HS-27A (cell line): ENCODE data around the gene SERINC3.
A peak's percentile ranks its signal among the peaks of the same experiment; 100 is the strongest.

Experiments used
- DNase-seq: peaks from one replicate; pipeline ENCODE4 v3.0.0-alpha.2; 2012; ENCODE audit warnings: low read depth, missing footprints

The SERINC3 gene

DNA sequence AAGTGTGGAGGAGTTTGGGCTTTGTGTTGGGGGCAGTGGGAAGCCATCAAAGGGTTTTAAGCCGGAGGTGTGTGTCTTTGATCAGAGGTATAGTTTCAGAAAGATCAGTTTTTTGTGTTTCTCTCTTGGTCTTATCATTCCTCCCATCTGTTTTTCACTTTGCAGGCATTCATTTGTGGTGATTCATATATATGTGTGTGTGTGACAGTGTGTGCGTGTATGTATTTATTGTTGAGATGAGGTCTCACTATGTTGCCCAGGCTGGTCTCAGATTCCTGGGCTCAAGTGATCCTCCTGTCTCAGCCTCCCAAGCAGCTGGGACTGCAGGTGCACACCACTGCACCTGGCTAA is 11.1 kb upstream of the SERINC3 start:
- DNase-seq = no peak

DNA sequence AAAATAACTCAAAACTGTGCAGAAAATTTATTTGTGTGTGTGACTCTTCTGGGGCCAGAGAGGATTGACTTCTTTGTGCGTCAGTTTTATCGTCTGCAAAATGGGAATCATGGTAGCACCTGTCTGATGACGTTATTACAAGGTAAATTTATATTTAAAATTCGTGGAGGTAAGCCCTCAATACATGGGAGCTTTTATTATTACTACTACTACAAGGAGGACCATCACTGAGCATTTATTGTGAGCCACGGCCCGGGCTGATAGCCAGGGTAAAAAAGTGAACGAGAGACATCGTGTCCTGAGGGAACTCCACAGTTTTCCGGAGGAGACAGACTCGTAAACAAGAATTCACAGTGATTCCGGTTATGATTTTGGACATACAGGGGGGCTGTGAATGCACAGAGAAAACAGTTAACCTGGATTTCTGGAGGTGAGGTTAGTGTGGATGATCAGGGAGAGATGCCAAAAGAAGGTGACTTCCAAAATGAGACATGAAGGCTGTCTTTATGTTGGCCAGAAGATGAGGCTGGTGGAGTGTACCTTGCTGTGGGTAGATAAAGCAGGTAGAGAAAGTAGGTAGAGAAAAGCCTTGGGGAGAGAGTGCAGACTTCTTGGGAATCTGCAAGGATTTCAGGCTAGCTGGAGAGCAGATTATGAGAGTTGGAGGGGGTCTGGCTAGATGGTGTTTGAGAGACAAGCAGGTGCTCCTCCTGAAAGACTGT is 10.6 kb upstream of the SERINC3 start:
- DNase-seq = no peak

DNA sequence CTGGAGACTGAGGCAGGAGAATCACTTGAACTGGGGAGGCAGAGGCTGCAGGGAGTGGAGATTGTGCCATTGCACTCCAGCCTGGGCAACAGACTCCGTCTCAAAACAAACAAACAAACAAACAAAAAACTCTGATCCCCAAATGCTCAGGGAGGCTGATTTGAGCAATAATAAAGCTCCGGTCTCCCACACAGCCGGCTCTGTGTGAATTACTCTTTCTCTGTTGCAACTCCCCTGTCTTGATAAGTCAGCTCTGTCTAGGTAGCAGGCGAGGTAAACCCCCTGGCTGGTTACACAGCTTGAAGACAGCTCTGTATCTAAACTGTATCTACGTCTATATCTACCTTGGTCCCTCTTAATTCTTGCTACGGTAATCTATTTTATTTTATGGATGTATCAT is 6.4 kb upstream of the SERINC3 start:
- DNase-seq = no peak

DNA sequence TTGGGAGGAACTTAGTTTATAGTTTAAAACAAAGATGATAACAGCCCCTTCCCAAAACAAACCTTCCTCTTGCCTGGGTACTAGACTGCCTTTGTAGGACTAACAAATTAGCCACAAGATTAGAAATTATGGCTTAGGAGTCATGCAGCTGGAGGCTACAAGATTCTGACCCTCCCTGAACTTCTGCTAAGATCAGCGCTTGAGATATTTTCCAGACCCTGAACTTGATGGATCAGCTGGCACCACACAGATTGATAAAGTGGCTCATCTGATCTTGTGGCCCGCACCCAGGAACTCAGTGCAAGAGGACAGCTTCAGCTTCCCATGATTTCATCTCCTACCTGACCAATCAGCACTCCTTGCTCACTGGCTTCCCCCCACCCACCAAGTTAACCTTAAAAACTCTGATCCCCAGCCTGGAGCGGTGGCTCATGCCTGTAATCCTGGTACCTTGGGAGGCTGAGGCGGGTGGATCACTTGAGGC is 5.9 kb upstream of the SERINC3 start:
- no peak for DNase-seq

DNA sequence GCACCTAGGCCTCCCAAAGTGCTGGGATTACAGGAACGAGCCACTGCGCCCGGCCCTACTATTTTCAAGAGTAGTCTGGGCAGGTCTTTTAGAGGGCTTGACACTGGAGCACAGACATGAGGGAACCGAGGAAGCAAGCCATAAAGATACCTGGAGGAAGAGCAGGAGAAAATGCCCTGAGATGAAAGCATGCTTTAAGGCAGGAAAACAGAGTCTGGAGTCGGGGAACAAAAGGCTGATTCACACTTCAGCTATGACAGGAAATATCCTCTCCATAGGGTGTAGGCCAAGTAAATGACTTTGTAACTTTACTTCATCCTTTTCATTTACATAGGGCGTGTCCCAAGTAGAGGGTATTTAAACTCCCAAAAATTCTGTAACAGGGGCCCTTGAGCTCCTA is 4.3 kb upstream of the SERINC3 start:
- no peak for DNase-seq

DNA sequence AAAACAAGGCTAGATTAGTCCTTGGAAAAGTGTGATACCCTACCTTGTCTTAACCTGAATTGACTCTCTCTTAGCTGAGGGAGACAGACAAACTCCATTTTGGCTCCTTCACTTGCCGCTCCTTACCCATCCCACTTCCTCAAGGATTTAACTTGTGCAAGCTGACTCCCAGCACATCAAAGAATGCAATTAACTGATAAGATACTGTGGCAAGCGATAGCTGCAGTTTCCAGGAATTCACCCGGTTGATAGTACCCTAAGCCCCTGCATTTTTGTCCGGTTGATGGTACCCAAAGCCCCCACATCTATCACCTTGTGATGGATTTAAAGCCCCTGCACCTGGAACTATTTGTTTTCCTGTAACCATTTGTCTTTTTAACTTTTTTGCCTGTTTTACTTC is 1.9 kb upstream of the SERINC3 start:
- no peak for DNase-seq

DNA sequence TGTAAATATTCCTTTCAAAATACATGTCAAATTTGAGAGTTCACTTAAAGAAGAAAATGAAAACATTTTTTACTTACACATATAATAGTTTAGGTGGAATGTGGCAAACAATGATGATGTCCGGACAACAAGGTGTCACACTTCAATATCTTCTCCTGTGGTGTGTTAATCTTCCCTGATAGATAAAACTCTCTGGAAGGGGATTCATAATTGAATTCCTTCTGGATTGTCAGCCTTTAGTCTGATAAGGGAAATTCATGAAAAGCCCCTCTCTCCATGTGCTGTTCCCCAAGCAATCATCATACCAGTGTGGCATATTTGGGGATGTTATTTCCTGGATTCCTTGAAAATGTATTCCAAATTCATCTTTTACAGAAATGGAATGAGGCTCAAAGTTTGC is 971 bp upstream of the SERINC3 start:
- DNase-seq = no peak

DNA sequence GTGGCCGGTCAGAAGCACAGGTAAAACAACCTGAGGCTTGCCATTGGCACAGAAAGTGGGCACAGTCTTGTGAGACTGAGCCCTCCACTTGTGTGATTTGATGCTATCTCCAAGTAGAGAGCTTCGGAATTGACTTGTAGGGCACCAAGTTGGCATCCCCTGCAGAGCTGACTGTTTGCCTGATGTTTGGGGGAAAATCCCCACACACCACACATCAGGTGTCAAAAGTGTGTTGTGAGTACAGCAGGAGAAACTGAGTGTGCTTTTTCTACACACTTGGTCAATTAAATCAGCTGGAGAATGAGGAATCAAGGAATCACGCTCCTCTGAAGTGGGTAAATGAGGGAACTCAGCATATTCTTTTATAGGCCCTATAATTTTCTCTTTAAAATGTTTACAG is 989 bp downstream of the SERINC3 start:
- no peak for DNase-seq

DNA sequence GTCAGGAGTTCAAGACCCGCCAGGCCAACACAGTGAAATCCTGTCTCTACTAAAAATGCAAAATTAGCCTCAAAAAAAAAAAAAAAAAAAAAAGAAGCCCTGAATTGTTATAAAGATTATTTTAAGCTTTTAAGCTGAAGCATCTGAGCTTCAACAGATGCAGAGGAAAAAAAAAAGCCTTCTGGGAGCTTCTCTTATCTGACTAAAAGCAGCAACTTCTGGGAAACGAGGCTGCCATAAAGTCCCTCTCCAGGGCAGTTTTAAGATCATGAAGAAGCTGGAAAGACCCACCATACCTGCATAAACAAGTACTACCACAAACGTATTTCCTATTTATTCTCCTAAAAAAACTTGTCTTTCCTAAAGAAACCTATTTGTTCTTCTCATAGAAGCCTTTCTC is 3.6 kb downstream of the SERINC3 start:
- no peak for DNase-seq

DNA sequence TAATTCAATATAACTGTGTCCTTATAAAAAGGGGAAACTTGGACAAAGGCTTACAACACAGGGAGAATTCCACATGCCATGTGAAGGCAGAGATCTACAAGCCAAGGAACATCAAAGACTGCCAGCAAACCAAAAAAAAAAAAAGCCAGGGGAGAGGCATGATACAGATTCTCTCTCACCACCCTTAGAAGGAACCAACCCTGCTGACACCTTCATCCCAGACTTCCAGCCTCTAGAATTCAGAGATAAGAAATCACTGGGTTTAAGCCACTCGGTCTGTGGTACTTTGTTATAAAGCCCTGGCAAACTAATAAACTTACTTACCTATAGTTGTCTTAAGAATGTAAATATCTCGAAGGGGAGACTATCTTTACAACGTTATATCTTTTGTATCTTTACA is 4.4 kb downstream of the SERINC3 start:
- DNase-seq = no peak

DNA sequence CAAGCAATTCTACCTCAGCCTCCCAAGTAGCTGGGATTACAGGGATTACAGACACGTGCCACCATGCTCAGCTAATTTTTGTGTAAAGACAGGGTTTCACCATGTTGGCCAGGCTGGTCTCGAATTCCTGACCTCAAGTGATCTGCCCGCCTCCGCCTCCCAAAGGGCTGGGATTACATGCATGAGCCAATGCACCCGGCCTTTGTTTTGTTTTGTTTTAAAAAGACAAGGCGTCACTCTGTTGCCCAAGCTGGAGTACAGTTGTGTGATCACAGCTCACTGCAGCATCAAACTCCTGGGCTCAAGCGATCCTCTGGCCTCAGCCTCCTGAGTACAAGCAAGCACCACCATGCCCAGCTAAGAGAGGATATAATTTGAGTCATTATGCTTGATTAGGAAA is 5.4 kb downstream of the SERINC3 start:
- no peak for DNase-seq

DNA sequence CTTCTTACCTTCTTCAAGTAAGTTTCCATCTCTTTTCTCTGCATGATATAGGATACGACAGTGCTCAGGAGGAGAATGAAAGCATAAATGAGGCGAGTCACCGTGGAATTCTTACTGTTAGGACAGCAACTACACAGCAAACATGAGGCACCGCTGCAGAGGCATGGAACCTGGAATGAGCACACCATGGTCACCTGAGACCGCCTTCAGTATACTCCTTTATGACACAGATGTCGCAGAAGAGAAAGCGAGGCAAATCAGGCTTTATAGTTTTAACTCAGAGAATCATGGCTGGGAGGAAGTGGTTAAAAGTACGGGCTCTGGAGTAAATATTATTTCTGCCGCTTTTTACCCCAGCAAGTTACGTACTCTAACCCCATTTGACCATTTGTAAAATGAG is 8.0 kb downstream of the SERINC3 start:
- DNase-seq = no peak

DNA sequence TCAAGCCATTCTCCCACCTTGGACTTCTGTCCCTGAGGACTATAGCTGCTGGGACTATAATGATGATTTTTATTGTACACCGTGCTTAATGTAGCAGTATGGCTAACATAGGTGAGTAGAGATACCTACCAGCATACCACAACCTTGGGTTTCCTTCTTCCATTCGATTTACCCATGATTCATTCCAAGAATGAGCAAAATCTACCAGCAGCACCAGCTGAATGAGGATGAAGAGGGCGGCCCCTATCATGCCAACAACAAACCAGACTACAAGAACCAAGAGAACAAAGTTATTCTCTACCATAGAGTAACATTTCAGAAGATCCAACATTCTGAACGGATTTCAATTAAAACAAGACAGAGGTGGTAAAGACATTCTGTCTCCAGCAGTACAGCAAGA is 12.1 kb downstream of the SERINC3 start:
- DNase-seq = no peak

DNA sequence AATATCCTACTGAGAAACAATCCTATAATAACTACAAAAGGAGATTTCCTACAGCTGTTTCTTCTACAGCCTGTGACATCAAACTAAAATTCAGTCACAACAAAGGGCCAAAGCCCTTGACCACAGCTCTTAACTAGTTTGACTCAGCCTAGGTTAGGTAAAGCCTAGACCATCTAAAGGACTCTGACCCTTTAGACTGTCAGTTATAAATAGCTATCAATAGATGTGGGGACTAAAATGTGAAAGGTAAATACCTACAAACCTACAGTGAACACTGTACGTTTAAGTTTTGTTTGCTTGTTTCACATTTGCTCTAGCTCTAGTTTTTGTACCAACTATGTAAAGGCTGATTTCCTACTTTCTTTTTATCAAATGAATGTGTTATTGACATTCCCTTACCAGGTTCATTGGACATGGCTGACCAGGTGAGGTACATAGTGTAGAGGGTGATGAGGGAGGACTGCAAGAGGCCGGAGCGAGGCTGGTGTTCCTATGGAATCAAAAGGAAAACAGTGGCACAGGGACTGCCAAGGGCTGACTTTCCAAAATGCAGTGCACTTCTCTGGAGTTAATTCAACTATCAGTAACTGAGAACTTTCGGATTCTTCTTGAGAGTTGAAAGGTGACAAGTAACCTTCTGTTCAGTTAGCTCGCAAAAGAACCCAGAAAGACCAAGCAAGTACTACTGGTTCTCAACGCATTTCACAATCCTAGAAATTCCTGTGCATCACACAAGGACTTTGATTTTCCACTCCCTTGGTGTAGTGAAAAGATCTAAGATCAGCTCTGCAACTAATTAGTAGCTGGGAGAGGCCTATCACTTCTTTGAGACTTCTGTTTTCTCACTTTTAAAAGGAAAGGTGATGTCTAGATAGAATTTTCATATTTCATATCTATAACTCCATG is 17.2 kb downstream of the SERINC3 start:
- no peak for DNase-seq

DNA sequence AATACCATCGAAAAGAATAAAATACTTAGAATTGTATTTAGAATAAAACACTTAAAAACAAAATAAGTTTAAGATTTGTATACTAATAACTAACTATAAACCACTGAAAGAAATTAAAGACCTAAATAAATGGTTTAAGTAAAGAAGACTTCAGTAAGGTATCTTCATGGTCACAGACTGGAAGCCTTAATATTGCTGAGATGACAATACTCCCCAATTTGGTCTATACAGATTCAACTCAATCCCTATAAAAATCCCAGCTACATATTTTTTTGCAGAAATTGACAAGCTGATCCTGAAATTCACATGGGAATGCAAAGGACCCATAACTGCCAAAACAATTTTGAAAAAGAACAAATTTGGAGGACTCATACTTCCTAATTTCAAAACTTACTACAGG is 18.9 kb downstream of the SERINC3 start:
- no peak for DNase-seq

DNA sequence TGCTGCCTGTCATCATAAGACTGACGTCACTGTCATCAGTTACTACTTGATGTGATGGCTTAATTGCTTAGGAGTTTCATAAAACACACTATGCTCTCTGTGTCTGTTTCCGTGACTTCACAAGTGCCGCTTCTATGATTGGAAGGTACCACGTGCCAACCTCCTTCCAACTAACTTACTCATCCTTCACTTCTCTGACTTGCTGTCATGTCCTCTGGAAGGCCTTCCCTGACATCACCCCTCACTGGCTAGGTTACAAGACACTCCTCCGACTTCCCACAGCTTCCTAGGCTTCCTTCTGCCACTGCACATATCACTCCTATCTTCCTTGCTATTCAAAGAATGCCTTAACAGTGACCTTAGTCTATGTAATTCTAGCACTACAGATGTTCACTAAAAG is 20.4 kb downstream of the SERINC3 start:
- DNase-seq = no peak

DNA sequence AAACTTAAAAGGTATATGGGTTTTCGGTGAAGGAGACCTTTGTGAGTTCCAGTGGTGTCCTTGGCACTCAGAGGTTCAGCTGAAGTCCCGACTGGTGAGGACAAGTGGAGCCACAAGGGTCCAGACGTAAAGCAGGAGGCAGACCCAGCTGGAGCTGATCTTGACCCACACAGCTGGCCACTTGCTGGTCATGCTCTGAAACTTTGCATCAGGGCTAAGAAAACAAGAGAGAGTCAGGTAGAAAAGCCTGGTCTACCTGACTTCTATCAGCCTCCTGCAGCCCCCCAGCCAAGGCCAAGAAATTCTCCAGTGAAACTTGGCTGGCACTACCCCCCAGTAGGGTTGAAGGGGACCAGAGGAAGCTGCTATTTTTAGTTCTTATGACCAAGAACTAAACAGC is 21.6 kb downstream of the SERINC3 start:
- DNase-seq = no peak

DNA sequence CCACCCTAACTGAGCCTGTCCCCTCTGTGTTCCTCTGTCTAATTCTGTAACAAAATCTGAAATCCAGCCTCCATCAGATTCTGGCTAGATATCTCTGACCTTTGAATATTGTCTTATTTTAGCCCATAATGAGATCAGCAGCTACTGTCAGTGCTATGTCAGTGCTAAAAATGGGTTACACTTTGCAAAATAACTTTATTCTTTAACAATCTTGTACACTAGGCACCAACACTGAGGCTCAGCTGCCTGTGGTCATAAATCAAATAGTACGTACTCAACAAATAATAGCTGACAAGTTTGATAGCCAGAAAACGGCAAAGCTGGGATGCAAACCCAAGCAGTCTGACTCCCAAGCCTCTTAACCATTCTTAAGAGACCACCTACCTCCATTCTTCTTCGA is 24.1 kb downstream of the SERINC3 start:
- DNase-seq = no peak

DNA sequence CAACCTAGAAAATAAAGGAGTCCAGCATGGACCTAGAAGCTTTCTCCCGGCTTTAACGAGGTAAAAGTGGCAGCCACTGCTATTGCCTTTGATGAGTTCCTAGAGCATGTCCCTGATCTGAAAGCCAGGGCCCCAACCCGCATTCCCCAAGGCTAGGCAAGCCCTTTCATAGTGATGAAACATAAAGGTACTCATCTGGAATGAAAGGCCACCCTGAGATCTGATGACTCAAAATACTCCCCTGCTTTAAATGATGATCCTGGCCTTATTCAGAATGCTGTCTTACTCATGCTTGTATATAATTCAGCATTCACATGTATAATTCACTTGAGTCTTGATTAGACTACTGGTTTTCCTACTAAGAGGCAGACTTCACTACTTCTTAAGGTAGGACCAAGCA is 24.9 kb downstream of the SERINC3 start:
- DNase-seq = peak; percentile 65

DNA sequence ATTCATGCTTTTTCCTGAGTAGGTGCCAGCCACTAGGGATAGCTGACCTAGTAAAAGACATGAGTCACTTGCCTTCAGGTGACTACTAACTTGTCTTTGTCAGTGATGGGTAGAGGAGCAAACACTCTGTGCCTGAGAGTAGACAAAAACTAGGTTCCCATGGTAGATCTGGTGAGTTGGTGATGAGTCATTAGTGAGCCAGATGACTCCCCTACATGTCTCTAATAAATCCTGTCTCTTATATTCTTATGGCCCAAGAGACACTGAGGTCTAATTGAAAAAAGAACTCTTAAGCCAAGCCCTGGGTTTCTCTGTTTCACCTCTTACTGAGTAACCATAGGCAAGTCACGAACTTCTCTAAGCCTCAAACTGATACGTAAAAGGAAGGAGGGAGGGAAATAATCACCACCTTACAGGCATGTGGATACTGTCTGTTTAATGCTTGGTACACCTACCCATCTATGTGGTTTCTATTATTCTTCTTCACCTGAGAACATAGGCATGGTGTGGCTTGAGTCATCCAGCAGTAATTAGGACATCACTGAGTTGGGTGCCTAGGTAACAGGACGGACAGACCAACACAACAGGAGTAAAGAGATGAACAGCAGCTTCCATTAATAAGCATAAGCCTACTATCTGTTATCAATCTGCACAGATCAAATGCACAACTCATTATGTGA is 25.9 kb downstream of the SERINC3 start:
- no peak for DNase-seq

DNA sequence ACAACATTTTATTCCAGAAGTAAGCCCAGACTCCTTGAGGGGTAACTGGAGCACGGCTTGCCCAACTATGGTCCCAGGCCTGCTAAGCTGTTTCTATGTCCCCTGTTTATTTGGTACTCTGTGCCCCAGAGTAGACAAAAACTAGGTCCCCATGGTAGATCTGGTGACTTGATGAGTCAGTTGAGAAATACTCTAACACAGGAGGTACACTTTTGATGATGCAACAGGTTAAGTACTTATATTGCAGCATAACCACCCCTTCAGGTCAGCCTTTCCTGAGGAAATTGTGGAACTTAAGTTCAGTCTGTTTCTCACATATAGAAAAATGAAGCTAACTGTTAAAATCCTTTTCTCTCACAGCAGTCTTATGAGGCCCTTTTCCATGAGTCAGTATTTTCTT is 26.6 kb downstream of the SERINC3 start:
- DNase-seq = no peak

DNA sequence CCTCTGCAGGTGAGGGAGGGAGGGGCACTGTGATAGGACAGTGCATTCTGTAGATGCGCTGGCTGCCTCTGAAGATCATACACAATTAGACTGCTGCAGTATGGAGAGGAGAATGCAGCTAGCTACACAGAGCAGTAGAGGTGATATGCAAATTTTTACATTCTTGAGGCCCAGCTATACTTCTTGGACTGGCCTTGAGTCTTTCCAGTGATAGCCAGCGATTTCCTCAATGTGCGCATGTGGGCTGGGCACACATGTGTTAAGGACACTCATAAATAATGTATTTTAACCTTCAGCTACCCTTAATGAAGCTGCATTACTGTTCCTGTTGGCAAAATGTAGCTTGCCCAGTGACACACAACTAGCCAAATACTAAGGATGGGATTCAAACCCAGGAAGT is 27.2 kb downstream of the SERINC3 start:
- DNase-seq = no peak

DNA sequence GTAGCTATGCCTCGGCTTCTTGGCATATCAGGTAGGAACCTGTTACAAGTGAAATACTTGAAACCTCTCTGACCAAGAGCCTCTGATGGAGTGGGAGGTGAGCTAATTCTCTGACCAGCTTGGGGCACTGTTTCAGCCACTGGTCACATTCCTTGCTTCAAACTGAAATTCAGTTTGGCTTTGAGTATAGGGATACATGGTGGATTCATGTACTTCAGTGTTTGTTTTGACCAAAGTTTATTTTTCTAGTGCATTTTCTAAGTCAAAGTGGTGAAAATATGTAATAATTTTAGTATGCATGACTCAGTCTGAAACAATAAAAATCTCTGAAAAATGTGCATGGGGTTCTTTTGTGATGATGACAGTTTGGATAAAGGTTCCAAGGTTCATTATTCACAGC is 27.6 kb downstream of the SERINC3 start:
- peak; percentile 82 for DNase-seq
